HFF-Myc (cell line): ENCODE results near the gene PRXL2B.

Experiments
- DNase-seq: peaks from one replicate; pipeline ENCODE4 v3.0.0-alpha.2; 2011; ENCODE audit warnings: low read depth; ENCODE audit errors: extremely low read depth
- H3K4me3 ChIP-seq: replicated peaks from 2 replicates; pipeline ENCODE4 v1.5.1; 2011; ENCODE audit warnings: low read depth, mild to moderate bottlenecking, control low read depth, low read length
- CTCF ChIP-seq: IDR thresholded peaks from 2 replicates; pipeline ENCODE4 v1.5.1; 2012; ENCODE audit warnings: mild to moderate bottlenecking, low read depth, low read length, control low read depth; ENCODE audit errors: missing control alignments

PRXL2B gene

GRCh38 chr1:2633936-2634491 is 47.4 kb downstream of the PRXL2B start:
- no peak for DNase-seq
- no peak for TF ChIP-seq CTCF
- no peak overlapping the region for H3K4me3 ChIP-seq

- TF ChIP-seq CTCF, result no peak
- no peak overlapping the region for H3K4me3 ChIP-seq
- no peak for DNase-seq
Measured at GRCh38 chr1:2635361-2636010, 48.9 kb downstream of the PRXL2B start.

DNA sequence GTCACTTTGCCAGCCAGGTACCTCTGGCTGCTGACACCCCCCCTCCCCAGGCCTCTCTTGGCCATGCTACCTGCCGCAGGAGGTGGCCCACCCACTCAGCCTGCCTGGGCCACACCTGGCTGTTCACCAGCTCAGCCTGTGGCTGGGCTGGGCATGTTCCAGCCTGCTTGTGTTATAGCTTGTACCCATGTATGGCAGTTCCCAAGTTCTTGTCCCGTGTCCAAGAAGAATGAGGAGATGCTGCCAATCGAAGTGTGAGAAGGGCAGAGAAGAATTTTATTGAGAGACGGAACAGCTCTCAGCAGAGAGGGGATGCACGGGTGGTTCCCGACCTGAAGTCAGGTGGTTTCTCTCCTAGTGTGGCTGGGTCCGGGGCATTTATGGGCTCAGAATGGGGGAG is 50.2 kb downstream of the PRXL2B start:
- DNase-seq, result no peak
- TF ChIP-seq CTCF, result no peak
- no peak overlapping the region for H3K4me3 ChIP-seq

DNA sequence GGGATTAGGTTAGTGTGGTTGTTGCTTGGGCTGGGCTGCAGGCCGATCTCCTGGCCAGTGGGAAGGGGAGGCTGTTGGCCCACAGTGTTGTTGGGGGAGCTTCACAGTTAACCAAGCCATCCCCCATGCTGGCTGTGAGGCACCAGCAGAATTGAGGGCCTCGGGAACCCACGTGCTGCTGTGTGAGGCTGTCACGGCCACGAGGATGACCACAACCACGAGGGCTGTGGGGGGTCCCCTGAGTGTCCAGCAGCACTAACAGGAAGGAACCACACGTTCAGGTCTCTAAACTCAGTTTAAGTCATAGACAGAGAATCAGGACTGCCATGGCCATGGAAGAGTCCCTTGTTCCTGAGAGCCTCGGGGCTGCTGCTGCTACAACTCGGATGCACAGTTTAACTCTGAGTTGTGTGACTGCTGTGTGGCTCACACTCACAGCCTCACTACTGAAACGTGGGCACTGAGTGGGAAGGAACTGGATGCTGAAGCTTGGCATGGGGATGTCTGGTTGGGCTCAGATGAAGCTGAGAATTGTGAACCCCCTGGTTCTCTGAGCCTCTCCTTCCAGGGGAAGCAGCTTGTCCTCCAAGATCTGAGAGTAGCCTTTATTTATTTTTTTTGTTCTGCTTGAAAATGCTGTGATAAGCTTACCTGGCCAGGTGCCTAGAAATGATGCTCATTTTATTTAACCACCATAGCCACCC is 51.0 kb downstream of the PRXL2B start:
- H3K4me3 ChIP-seq, result no peak overlapping the region
- TF ChIP-seq CTCF, result no peak

GRCh38 chr1:2638466-2639115 is 52.0 kb downstream of the PRXL2B start:
- no peak for DNase-seq
- H3K4me3 ChIP-seq, result no peak overlapping the region
- no peak for TF ChIP-seq CTCF

More for the DNA sequence above, 51.0 kb downstream of the PRXL2B start:
- no peak for DNase-seq

- no peak for DNase-seq
- no peak for TF ChIP-seq CTCF
- no peak overlapping the region for H3K4me3 ChIP-seq
Measured at GRCh38 chr1:2639203-2639602, 52.6 kb downstream of the PRXL2B start.
